Prostate gland (tissue), 2 donors: ENCODE measurements around the gene ZNF837.

ENCODE experiments used
- POLR2A ChIP-seq: fragments of 450-650 bp; IDR thresholded peaks from one replicate; pipeline ENCODE4 v1.6.1; 2016; ENCODE audit warnings: antibody characterized with exemption, mild to moderate bottlenecking
- POLR2AphosphoS5 ChIP-seq: sonication (generic); formaldehyde crosslinking; IDR thresholded peaks from one replicate; pipeline ENCODE4 v1.6.1; 2017; ENCODE audit warnings: antibody characterized with exemption
- TF ChIP-seq, protein P1 (sequence below), 4 experiments: fragments of 200-600 bp in 2 of 4; fragments of 450-650 bp in 2 of 4; sonication (generic) in 2 of 4; IDR thresholded peaks; 1 replicate in 3 of 4; 2 replicates in 1 of 4; pipeline ENCODE4 v1.5.1; 2016 to 2019; ENCODE audit warnings: antibody characterized with exemption in 4 of 4, mild to moderate bottlenecking in 2 of 4, moderate library complexity in 2 of 4

DNA sequence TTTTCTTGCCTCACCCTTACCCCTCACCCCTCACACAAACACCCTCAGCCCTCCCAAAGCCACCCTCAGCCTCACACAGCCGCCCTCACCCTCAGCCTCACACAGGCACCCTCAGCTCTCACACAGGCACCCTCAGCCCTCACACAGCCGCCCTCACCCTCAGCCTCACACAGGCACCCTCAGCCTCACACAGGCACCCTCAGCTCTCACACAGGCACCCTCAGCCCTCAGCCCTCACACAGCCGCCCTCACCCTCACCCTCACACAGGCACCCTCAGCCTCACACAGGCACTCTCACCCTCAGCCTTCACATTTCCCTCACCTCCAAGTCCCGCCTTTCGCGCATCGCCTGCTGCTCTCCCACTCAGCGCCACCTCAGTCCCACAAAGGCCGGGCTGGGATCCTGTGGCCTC lies 54.3 kb downstream of the ZNF837 start:
- TF ChIP-seq, protein P1, sequence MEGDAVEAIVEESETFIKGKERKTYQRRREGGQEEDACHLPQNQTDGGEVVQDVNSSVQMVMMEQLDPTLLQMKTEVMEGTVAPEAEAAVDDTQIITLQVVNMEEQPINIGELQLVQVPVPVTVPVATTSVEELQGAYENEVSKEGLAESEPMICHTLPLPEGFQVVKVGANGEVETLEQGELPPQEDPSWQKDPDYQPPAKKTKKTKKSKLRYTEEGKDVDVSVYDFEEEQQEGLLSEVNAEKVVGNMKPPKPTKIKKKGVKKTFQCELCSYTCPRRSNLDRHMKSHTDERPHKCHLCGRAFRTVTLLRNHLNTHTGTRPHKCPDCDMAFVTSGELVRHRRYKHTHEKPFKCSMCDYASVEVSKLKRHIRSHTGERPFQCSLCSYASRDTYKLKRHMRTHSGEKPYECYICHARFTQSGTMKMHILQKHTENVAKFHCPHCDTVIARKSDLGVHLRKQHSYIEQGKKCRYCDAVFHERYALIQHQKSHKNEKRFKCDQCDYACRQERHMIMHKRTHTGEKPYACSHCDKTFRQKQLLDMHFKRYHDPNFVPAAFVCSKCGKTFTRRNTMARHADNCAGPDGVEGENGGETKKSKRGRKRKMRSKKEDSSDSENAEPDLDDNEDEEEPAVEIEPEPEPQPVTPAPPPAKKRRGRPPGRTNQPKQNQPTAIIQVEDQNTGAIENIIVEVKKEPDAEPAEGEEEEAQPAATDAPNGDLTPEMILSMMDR (IDR thresholded peaks at IDR 0.05) = no peak
- no peak for TF ChIP-seq POLR2A
- no peak for TF ChIP-seq POLR2AphosphoS5
